BLaER1 treated with 17β-estradiol and CSF1 and Interleukin-3, amounts not matched to agents 10 nM and 100 nM (cell line): ENCODE measurements around the gene SLC6A18.

ENCODE experiments used
- H3K27ac ChIP-seq, 11 experiments: shearing (Covaris generic); formaldehyde crosslinking; 2 replicates each; pipeline ENCODE4 v1.8.1; 2022
- H3K27me3 ChIP-seq, 11 experiments: shearing (Covaris generic); formaldehyde crosslinking; 2 replicates each; pipeline ENCODE4 v1.8.1; 2022
- H3K36me3 ChIP-seq, 11 experiments: shearing (Covaris generic); formaldehyde crosslinking; 2 replicates each; pipeline ENCODE4 v1.8.1; 2022
- H3K4me1 ChIP-seq, 10 experiments: shearing (Covaris generic); formaldehyde crosslinking; 2 replicates each; pipeline ENCODE4 v1.8.1; 2022
- H3K4me2 ChIP-seq, 11 experiments: shearing (Covaris generic); formaldehyde crosslinking; 2 replicates each; pipeline ENCODE4 v1.8.1; 2022
- H3K4me3 ChIP-seq, 10 experiments: shearing (Covaris generic); formaldehyde crosslinking; 2 replicates each; pipeline ENCODE4 v1.8.1; 2022
- H3K9ac ChIP-seq, 11 experiments: shearing (Covaris generic); formaldehyde crosslinking; 2 replicates each; pipeline ENCODE4 v1.8.1; 2022
- H3K9me3 ChIP-seq, 11 experiments: shearing (Covaris generic); formaldehyde crosslinking; replicated peaks in 1 of 11; 2 replicates each; pipeline ENCODE4 v1.8.1; 2022
- H4K20me1 ChIP-seq, 11 experiments: shearing (Covaris generic); formaldehyde crosslinking; 2 replicates each; pipeline ENCODE4 v1.8.1; 2022
- Cebpa-rat ChIP-seq, 11 experiments: shearing (Covaris generic); IDR thresholded peaks; 2 replicates each; pipeline ENCODE4 v1.8.1; 2022

SLC6A18 gene

GRCh38 chr5:1220351-1220750, 4.8 kb upstream of the SLC6A18 start:
- H3K9me3 ChIP-seq: peaks cover 0 to 17% (median 10%) of the 10 kb centered on the region in 11 experiments; a peak in 17 of 22 replicates
- H3K27me3 ChIP-seq: no peaks in the 10 kb centered on the region
- TF ChIP-seq Cebpa-rat (IDR thresholded peaks at IDR 0.05): no peak
- peaks cover 0 to 3% (median 0%) of the 10 kb centered on the region in 10 experiments; a peak in 8 of 20 replicates for H3K4me1 ChIP-seq
- H3K36me3 ChIP-seq: no peaks in the 10 kb centered on the region
- no peak overlapping the region for H3K9ac ChIP-seq
- H3K4me2 ChIP-seq: no peak overlapping the region
- no peak overlapping the region for H3K4me3 ChIP-seq
- peaks cover 0 to 23% (median 0%) of the 10 kb centered on the region in 11 experiments; a peak in 3 of 22 replicates for H4K20me1 ChIP-seq
- no peak overlapping the region for H3K27ac ChIP-seq

- H3K4me3 ChIP-seq: no peak overlapping the region
- H3K27me3 ChIP-seq: no peaks in the 10 kb centered on the region
- H3K4me2 ChIP-seq: no peak overlapping the region
- peaks cover 0 to 23% (median 0%) of the 10 kb centered on the region in 11 experiments; a peak in 3 of 22 replicates for H4K20me1 ChIP-seq
- H3K36me3 ChIP-seq: no peaks in the 10 kb centered on the region
- H3K27ac ChIP-seq: no peak overlapping the region
- peaks cover 0 to 12% (median 6%) of the 10 kb centered on the region in 11 experiments; a peak in 17 of 22 replicates for H3K9me3 ChIP-seq
- peaks cover 0 to 6% (median 0%) of the 10 kb centered on the region in 10 experiments; a peak in 7 of 20 replicates for H3K4me1 ChIP-seq
- no peak overlapping the region for H3K9ac ChIP-seq
- TF ChIP-seq Cebpa-rat (IDR thresholded peaks at IDR 0.05): no peak
These were observed 4.3 kb upstream of the SLC6A18 start for GRCh38 chr5:1220831-1221230.

- Histone ChIP-seq H3K27me3 (peaks cover 0 to 4% (median 0%) of the 10 kb centered on the region in 11 experiments; a peak in 1 of 22 replicates), H3K36me3 (no peaks in the 10 kb centered on the region), H3K9me3 (peaks cover 0 to 3% (median 0%) of the 10 kb centered on the region in 11 experiments; a peak in 1 of 22 replicates), H3K4me3 (no peak overlapping the region), H3K27ac (no peak overlapping the region), H3K4me2 (no peak overlapping the region), H4K20me1 (peaks cover 0 to 23% (median 0%) of the 10 kb centered on the region in 11 experiments; a peak in 3 of 22 replicates), H3K9ac (no peak overlapping the region), H3K4me1 (peaks cover 0 to 13% (median 0%) of the 10 kb centered on the region in 10 experiments; a peak in 8 of 20 replicates)
- no peak for TF ChIP-seq Cebpa-rat (IDR thresholded peaks at IDR 0.05)
These were observed 3.5 kb upstream of the SLC6A18 start for GRCh38 chr5:1221721-1222120.

DNA sequence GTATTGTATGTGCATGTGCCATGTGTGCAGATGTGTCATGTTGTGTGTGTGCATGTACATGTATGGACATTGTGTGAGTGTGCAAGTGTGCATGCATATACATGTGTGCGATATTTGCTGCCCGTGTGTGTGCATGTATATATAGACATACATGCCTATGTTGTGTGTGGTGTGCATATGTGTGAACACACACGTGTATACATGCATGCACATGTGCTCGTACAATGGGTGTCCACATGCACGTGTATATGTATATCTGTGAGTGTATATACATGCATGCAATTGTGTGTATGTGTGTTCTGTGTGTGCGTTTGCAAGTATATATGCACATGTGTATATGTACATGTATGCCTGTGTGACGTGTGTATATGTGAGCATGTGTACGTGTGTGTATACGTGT, 3.0 kb upstream of the SLC6A18 start:
- Histone ChIP-seq H4K20me1 (peaks cover 0 to 25% (median 0%) of the 10 kb centered on the region in 11 experiments; a peak in 3 of 22 replicates), H3K27ac (no peak overlapping the region), H3K9ac (no peak overlapping the region), H3K36me3 (no peaks in the 10 kb centered on the region), H3K4me2 (no peak overlapping the region), H3K4me3 (no peak overlapping the region), H3K4me1 (peaks cover 0 to 13% (median 0%) of the 10 kb centered on the region in 10 experiments; a peak in 8 of 20 replicates), H3K27me3 (peaks cover 0 to 4% (median 0%) of the 10 kb centered on the region in 11 experiments; a peak in 1 of 22 replicates), H3K9me3 (no peaks in the 10 kb centered on the region)
- no peak for TF ChIP-seq Cebpa-rat (IDR thresholded peaks at IDR 0.05)

GRCh38 chr5:1222621-1223277, 2.4 kb upstream of the SLC6A18 start:
- Histone ChIP-seq H3K36me3 (no peaks in the 10 kb centered on the region), H4K20me1 (peaks cover 0 to 27% (median 0%) of the 10 kb centered on the region in 11 experiments; a peak in 3 of 22 replicates), H3K9ac (no peak overlapping the region), H3K4me1 (peaks cover 0 to 13% (median 0%) of the 10 kb centered on the region in 10 experiments; a peak in 8 of 20 replicates), H3K27ac (no peak overlapping the region), H3K4me2 (no peak overlapping the region), H3K4me3 (no peak overlapping the region), H3K9me3 (no peaks in the 10 kb centered on the region), H3K27me3 (peaks cover 0 to 4% (median 0%) of the 10 kb centered on the region in 11 experiments; a peak in 1 of 22 replicates)
- no peak for TF ChIP-seq Cebpa-rat (IDR thresholded peaks at IDR 0.05)

GRCh38 chr5:1223278-1223670, 1.9 kb upstream of the SLC6A18 start:
- no peak overlapping the region for H3K9ac ChIP-seq
- peaks cover 0 to 13% (median 0%) of the 10 kb centered on the region in 10 experiments; a peak in 8 of 20 replicates for H3K4me1 ChIP-seq
- H3K4me2 ChIP-seq: no peak overlapping the region
- peaks cover 0 to 4% (median 0%) of the 10 kb centered on the region in 11 experiments; a peak in 2 of 22 replicates for H3K27me3 ChIP-seq
- no peaks in the 10 kb centered on the region for H3K36me3 ChIP-seq
- H3K27ac ChIP-seq: no peak overlapping the region
- peaks cover 0 to 27% (median 0%) of the 10 kb centered on the region in 11 experiments; a peak in 3 of 22 replicates for H4K20me1 ChIP-seq
- TF ChIP-seq Cebpa-rat (IDR thresholded peaks at IDR 0.05): no peak
- no peaks in the 10 kb centered on the region for H3K9me3 ChIP-seq
- no peak overlapping the region for H3K4me3 ChIP-seq

DNA sequence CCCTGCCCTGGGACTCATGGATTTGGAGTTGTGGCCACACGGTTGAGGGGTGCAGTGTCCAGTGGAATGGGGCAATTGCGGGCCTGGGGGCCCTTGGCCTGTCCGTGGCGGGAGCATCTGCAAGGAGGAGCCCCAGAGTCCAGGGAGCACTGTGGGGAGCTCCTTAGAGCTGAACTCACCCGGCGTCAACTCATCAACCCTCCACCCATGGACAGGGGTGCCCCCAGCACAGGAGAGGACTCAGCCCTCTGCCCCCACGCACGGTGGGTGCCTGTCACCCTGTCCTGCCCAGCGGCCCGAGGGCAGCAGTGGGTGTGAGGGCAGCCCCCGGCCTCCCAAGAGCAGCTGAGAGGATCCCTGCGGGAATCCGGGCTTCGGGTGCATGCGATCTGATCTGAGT, 550 bp upstream of the SLC6A18 start:
- Histone ChIP-seq H3K9me3 (no peaks in the 10 kb centered on the region), H3K4me2 (no peak overlapping the region), H3K27ac (no peak overlapping the region), H3K36me3 (no peaks in the 10 kb centered on the region), H3K4me1 (peaks cover 0 to 13% (median 0%) of the 10 kb centered on the region in 10 experiments; a peak in 8 of 20 replicates), H4K20me1 (peaks cover 0 to 27% (median 0%) of the 10 kb centered on the region in 11 experiments; a peak in 3 of 22 replicates), H3K27me3 (peaks cover 0 to 4% (median 0%) of the 10 kb centered on the region in 11 experiments; a peak in 2 of 22 replicates), H3K9ac (no peak overlapping the region), H3K4me3 (no peak overlapping the region)
- TF ChIP-seq Cebpa-rat (IDR thresholded peaks at IDR 0.05): no peak

GRCh38 chr5:1226231-1226630, 1.1 kb downstream of the SLC6A18 start:
- H3K9ac ChIP-seq: no peak overlapping the region
- H3K9me3 ChIP-seq: no peaks in the 10 kb centered on the region
- no peak for TF ChIP-seq Cebpa-rat (IDR thresholded peaks at IDR 0.05)
- H3K27ac ChIP-seq: no peak overlapping the region
- H3K4me3 ChIP-seq: no peak overlapping the region
- peaks cover 0 to 27% (median 13%) of the 10 kb centered on the region in 10 experiments; a peak in 17 of 20 replicates for H3K4me1 ChIP-seq
- H3K36me3 ChIP-seq: no peaks in the 10 kb centered on the region
- peaks cover 0 to 7% (median 0%) of the 10 kb centered on the region in 11 experiments; a peak in 3 of 22 replicates for H3K27me3 ChIP-seq
- peaks cover 0 to 27% (median 2%) of the 10 kb centered on the region in 11 experiments; a peak in 5 of 22 replicates for H4K20me1 ChIP-seq
- peak overlapping the region in 3 of 11 experiments; percentile 15 to 20 (median 15); a peak in 3 of 22 replicates for H3K4me2 ChIP-seq
